GM23338 (cell line): ENCODE measurements around the gene COA4. TPM values are rescaled to one million over a fixed set of nuclear protein-coding genes. Genes with fewer than 3 reads are reported as not detected.

ENCODE experiments used
- ATAC-seq: fragments of 200-7000 bp; cut with Tn5 transposase; 3 replicates; pipeline ENCODE4 v1.9.1; 2020
- DNase-seq: peaks from one replicate; pipeline ENCODE4 v3.0.0-alpha.2; 2015; ENCODE audit warnings: low spot score
- H2AFZ ChIP-seq: fragments of 200-600 bp; sonication (generic); 2 replicates; pipeline ENCODE4 v1.8.0; 2016; ENCODE audit warnings: antibody characterized with exemption, mild to moderate bottlenecking, moderate library complexity
- H3F3A ChIP-seq: fragments of 200-600 bp; sonication (generic); replicated peaks from 2 replicates; pipeline ENCODE4 v1.8.0; 2017; ENCODE audit warnings: antibody characterized with exemption, mixed run types, low read depth
- H3K27ac ChIP-seq: fragments of 200-600 bp; sonication (generic); 2 replicates; pipeline ENCODE4 v1.6.1; 2016; ENCODE audit warnings: low read depth
- H3K27me3 ChIP-seq: fragments of 200-600 bp; sonication (generic); 2 replicates; pipeline ENCODE4 v1.8.0; 2016; ENCODE audit warnings: mild to moderate bottlenecking, mixed run types, moderate library complexity; ENCODE audit not compliant: insufficient read depth
- H3K36me3 ChIP-seq: fragments of 200-600 bp; sonication (generic); 2 replicates; pipeline ENCODE4 v1.8.0; 2016; ENCODE audit warnings: mild to moderate bottlenecking; ENCODE audit not compliant: insufficient read depth
- H3K4me1 ChIP-seq: fragments of 200-600 bp; sonication (generic); 2 replicates; pipeline ENCODE4 v1.8.0; 2016; ENCODE audit warnings: mild to moderate bottlenecking, moderate library complexity; ENCODE audit not compliant: insufficient read depth
- H3K4me2 ChIP-seq: fragments of 200-600 bp; sonication (generic); 2 replicates; pipeline ENCODE4 v1.7.1; 2017; ENCODE audit warnings: mixed run types
- H3K4me3 ChIP-seq: fragments of 200-600 bp; sonication (generic); 2 replicates; pipeline ENCODE4 v1.6.1; 2016; ENCODE audit warnings: mixed run types
- H3K79me2 ChIP-seq: fragments of 200-600 bp; sonication (generic); replicated peaks from 2 replicates; pipeline ENCODE4 v1.8.0; 2017; ENCODE audit warnings: mild to moderate bottlenecking; ENCODE audit not compliant: insufficient read depth
- H3K9me2 ChIP-seq: fragments of 200-600 bp; sonication (generic); 2 replicates; pipeline ENCODE4 v1.8.0; 2017; ENCODE audit not compliant: insufficient read depth
- H4K20me1 ChIP-seq: fragments of 200-600 bp; sonication (generic); replicated peaks from 2 replicates; pipeline ENCODE4 v1.8.0; 2017; ENCODE audit warnings: mild to moderate bottlenecking; ENCODE audit not compliant: insufficient read depth
- H3K27ac Mint-ChIP-seq: 2 replicates; pipeline ENCODE4 v1.8.0; 2020; ENCODE audit warnings: inconsistent platforms, mild to moderate bottlenecking, moderate library complexity, mixed read lengths
- H3K27me3 Mint-ChIP-seq: 3 replicates; pipeline ENCODE4 v1.8.0; 2022; ENCODE audit warnings: low read depth, mild to moderate bottlenecking, moderate library complexity, mixed read lengths, inconsistent platforms; ENCODE audit not compliant: insufficient read depth, poor library complexity
- H3K36me3 Mint-ChIP-seq: 3 replicates; pipeline ENCODE4 v1.8.0; 2021; ENCODE audit warnings: low read depth, mild to moderate bottlenecking, inconsistent platforms, moderate library complexity, mixed read lengths
- H3K4me1 Mint-ChIP-seq: 3 replicates; pipeline ENCODE4 v1.8.0; 2020; ENCODE audit warnings: mild to moderate bottlenecking, inconsistent platforms, mixed read lengths
- H3K4me3 Mint-ChIP-seq: 3 replicates; pipeline ENCODE4 v1.8.0; 2021; ENCODE audit warnings: moderate library complexity, mild to moderate bottlenecking, inconsistent platforms, mixed read lengths
- H3K9me3 Mint-ChIP-seq: 3 replicates; pipeline ENCODE4 v1.8.0; 2020; ENCODE audit warnings: moderate library complexity, mild to moderate bottlenecking, inconsistent platforms, mixed read lengths
- CREB1 ChIP-seq: fragments of 250-450 bp; sonication (Bioruptor Pico); IDR thresholded peaks from 2 replicates; pipeline ENCODE4 v1.5.0; 2020; ENCODE audit warnings: low read depth, mild to moderate bottlenecking, moderate library complexity
- ETS1 ChIP-seq: IDR thresholded peaks from 2 replicates; pipeline ENCODE4 v1.6.1; 2016; ENCODE audit warnings: antibody characterized with exemption
- EZH2 ChIP-seq: fragments of 200-600 bp; sonication (generic); IDR thresholded peaks from one replicate; pipeline ENCODE4 v1.8.0; 2017; ENCODE audit warnings: antibody characterized with exemption, mild to moderate bottlenecking, low read depth; ENCODE audit not compliant: unreplicated experiment
- EZH2phosphoT487 ChIP-seq: fragments of 200-600 bp; sonication (generic); IDR thresholded peaks from one replicate; pipeline ENCODE4 v1.8.1; 2018; ENCODE audit warnings: antibody characterized with exemption; ENCODE audit not compliant: unreplicated experiment
- JUNB ChIP-seq: IDR thresholded peaks from one replicate; pipeline ENCODE4 v1.6.1; 2016; ENCODE audit warnings: antibody characterized with exemption; ENCODE audit not compliant: unreplicated experiment
- POLR2AphosphoS5 ChIP-seq: IDR thresholded peaks from 2 replicates; pipeline ENCODE4 v1.6.1; 2016; ENCODE audit warnings: antibody characterized with exemption, low read depth
- ZNF114 ChIP-seq: fragments of 250-450 bp; sonication (Bioruptor Pico); IDR thresholded peaks from 2 replicates; pipeline ENCODE4 v1.5.0; 2020; ENCODE audit warnings: mild to moderate bottlenecking, moderate library complexity
- ZNF462 ChIP-seq: fragments of 250-450 bp; sonication (Bioruptor Pico); IDR thresholded peaks from 2 replicates; pipeline ENCODE4 v1.5.0; 2020; ENCODE audit warnings: mild to moderate bottlenecking, moderate library complexity
- long read RNA-seq: library from polyadenylated mRNA; unstranded; transcript quantifications from one replicate; pipeline ENCODE4 v2.0.0, GENCODE V29; 2020; ENCODE audit not compliant: unreplicated experiment
- polyA plus RNA-seq: library from polyadenylated mRNA; unstranded; fragments of >200 nt; fragmentation: Nextera tagmentation; extraction: Ambion mirVana; gene quantifications from 2 replicates; pipeline ENCODE4 v1.2.1, GENCODE V29; 2016
- total RNA-seq: library from RNA; depleted of rRNA; stranded (reverse); fragments of >200 nt; shearing (Covaris generic); gene quantifications from 2 replicates; pipeline ENCODE4 v1.2.3, GENCODE V29; 2014; rRNA removed
- TF ChIP-seq, protein P1 (sequence below): IDR thresholded peaks from one replicate; pipeline ENCODE4 v1.6.1; 2018; ENCODE audit warnings: antibody characterized with exemption; ENCODE audit not compliant: unreplicated experiment

COA4 gene
- total RNA-seq = 168 and 188 TPM in 2 replicates
- polyA plus RNA-seq = 166 and 174 TPM in 2 replicates
- long read RNA-seq, transcript COA4-201 (2 exons, 960 nt) = major isoform, 69 of 74 reads
- long read RNA-seq, partial matches to known transcripts = 2 of 74 reads
- long read RNA-seq, other reads (novel, unspliced or antisense) = 0 of 74 reads

DNA sequence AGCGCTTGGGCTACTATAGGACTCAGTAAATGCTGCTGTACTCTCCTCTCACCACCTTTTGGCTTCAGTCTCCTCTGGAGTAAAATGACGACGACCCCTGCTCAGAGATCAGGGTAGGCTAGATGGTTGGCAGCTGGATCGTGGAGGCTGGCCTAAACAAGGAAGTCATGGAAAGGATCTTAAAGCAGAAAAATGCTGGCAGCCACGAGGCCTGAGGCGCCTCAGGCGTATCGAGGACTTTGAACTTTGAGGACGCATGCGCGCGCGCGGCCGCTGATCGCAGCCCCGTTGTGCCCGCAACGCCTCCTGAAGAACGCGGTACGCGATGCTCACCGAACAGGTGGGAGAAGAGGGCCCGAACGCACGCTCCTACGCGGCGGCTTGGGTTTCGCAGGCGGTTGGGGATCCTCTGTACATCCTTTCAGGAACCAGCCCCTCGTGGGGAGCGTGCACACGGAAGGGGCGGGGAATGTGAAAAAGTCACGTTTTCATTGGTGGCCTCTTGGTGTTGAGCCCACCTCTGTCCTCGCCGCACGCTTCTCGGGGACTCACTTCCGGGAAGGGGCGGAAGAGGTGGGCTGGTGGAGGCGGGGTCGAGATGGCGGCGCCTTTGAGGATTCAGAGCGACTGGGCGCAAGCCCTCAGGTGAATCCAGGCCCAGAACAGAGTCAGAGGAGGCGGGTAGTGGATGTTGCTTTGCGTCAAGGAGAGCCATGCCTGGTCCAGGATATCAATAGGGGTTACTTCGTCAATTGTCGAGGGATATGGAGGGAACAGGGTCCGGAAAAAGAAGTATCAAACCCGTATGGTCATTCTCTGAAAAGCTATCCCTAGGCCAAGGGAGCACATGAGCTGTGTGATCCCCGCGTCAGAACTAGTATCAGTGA is at the start of gene COA4, which contains the start of gene PAAF1:
Gene COA4 (minus strand): TSS at position 423 of the 887 bp plus-strand sequence. CDS start 3,468 bp downstream, outside the sequence.
Gene PAAF1 (plus strand): TSS at position 576 of the 887 bp plus-strand sequence. CDS start 23 bp downstream, at position 599.
- Histone ChIP-seq H3K27me3 (no peaks in the 10 kb centered on the region), H3K27ac (peak within 1 kb of the TSS; percentile 98), H3K79me2 (peaks cover 42% of the 10 kb centered on the region), H4K20me1 (peaks cover 7% of the 10 kb centered on the region), H3K4me1 (peaks cover 27% of the 10 kb centered on the region), H3K4me3 (peak within 1 kb of the TSS; percentile 90), H3F3A (peaks cover 17% of the 10 kb centered on the region), H3K9me2 (no peaks in the 10 kb centered on the region), H2AFZ (peak within 1 kb of the TSS; percentile 52; the same call in 1 of the 2 replicates), H3K4me2 (peak within 1 kb of the TSS; percentile 91), H3K36me3 (peaks cover 21% of the 10 kb centered on the region)
- H3K36me3 Mint-ChIP-seq = peaks cover 52% of the 10 kb centered on the region
- peaks cover 21% of the 10 kb centered on the region; the same call in 2 of the 3 replicates for H3K4me1 Mint-ChIP-seq
- ATAC-seq = peak; percentile 93
- no peaks in the 10 kb centered on the region for H3K9me3 Mint-ChIP-seq
- peak; percentile 99 for DNase-seq
- TF ChIP-seq EZH2 (no peak), JUNB (no peak), EZH2phosphoT487 (no peak), CREB1 (CRISPR knock-in tag) (no peak; the same call in 1 of the 2 replicates), ETS1 (peak; percentile 52; the same call in 1 of the 2 replicates), POLR2AphosphoS5 (peak; percentile 93), ZNF114 (CRISPR knock-in tag) (no peak)
- TF ChIP-seq, protein P1, sequence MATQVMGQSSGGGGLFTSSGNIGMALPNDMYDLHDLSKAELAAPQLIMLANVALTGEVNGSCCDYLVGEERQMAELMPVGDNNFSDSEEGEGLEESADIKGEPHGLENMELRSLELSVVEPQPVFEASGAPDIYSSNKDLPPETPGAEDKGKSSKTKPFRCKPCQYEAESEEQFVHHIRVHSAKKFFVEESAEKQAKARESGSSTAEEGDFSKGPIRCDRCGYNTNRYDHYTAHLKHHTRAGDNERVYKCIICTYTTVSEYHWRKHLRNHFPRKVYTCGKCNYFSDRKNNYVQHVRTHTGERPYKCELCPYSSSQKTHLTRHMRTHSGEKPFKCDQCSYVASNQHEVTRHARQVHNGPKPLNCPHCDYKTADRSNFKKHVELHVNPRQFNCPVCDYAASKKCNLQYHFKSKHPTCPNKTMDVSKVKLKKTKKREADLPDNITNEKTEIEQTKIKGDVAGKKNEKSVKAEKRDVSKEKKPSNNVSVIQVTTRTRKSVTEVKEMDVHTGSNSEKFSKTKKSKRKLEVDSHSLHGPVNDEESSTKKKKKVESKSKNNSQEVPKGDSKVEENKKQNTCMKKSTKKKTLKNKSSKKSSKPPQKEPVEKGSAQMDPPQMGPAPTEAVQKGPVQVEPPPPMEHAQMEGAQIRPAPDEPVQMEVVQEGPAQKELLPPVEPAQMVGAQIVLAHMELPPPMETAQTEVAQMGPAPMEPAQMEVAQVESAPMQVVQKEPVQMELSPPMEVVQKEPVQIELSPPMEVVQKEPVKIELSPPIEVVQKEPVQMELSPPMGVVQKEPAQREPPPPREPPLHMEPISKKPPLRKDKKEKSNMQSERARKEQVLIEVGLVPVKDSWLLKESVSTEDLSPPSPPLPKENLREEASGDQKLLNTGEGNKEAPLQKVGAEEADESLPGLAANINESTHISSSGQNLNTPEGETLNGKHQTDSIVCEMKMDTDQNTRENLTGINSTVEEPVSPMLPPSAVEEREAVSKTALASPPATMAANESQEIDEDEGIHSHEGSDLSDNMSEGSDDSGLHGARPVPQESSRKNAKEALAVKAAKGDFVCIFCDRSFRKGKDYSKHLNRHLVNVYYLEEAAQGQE = no peak
- H3K27ac Mint-ChIP-seq = peak within 1 kb of the TSS; percentile 97
- peak within 1 kb of the TSS; percentile 93 for H3K4me3 Mint-ChIP-seq
- peaks cover 14% of the 10 kb centered on the region for H3K27me3 Mint-ChIP-seq

GRCh38 chr11:73921180-73921579 is 44.5 kb upstream of the COA4 start:
- H3K9me2 ChIP-seq = no peaks in the 10 kb centered on the region
- H3K27ac Mint-ChIP-seq = no peak overlapping the region
- no peaks in the 10 kb centered on the region for H3K4me1 Mint-ChIP-seq
- H3K4me3 Mint-ChIP-seq = no peak overlapping the region
- H3K4me2 ChIP-seq = no peak overlapping the region
- no peaks in the 10 kb centered on the region for H3K27me3 Mint-ChIP-seq
- H3K36me3 ChIP-seq = no peaks in the 10 kb centered on the region
- H3K9me3 Mint-ChIP-seq = no peaks in the 10 kb centered on the region
- no peak overlapping the region for H2AFZ ChIP-seq
- peaks cover 9% of the 10 kb centered on the region; the same call in 2 of the 3 replicates for H3K36me3 Mint-ChIP-seq
- no peaks in the 10 kb centered on the region for H3K79me2 ChIP-seq
- H3K4me1 ChIP-seq = no peaks in the 10 kb centered on the region
- no peak overlapping the region for H3K27ac ChIP-seq
- no peaks in the 10 kb centered on the region for H3F3A ChIP-seq
- no peak overlapping the region for H3K4me3 ChIP-seq
- no peak for DNase-seq
- no peak for ATAC-seq
- no peaks in the 10 kb centered on the region for H3K27me3 ChIP-seq
- no peaks in the 10 kb centered on the region for H4K20me1 ChIP-seq
- no peak for TF ChIP-seq ZNF462 (CRISPR knock-in tag)
